HepG2 (cell line): ENCODE data around the gene MCEE. TPM values are rescaled to one million over a fixed set of nuclear protein-coding genes. Genes with fewer than 3 reads are reported as not detected.

Experiments used
- ATF7-NPFF ChIP-seq: sonication (generic); formaldehyde crosslinking; IDR thresholded peaks from 2 replicates; pipeline ENCODE4 v1.8.1; 2023; ENCODE audit warnings: mild to moderate bottlenecking, low read depth, missing genetic modification reagents, moderate library complexity
- BRF2 ChIP-seq: sonication (generic); formaldehyde crosslinking; IDR thresholded peaks from 2 replicates; pipeline ENCODE4 v1.8.1; 2022; ENCODE audit warnings: mild to moderate bottlenecking, missing genetic modification reagents
- CHD4 ChIP-seq: fragments of 200-600 bp; sonication (generic); IDR thresholded peaks from 2 replicates; pipeline ENCODE4 v1.7.0; 2017; ENCODE audit warnings: mild to moderate bottlenecking, low read length, borderline replicate concordance
- CSRNP1 ChIP-seq: sonication (generic); formaldehyde crosslinking; IDR thresholded peaks from 2 replicates; pipeline ENCODE4 v1.8.1; 2023; ENCODE audit warnings: mild to moderate bottlenecking, missing genetic modification reagents
- ESRRA ChIP-seq: sonication (generic); formaldehyde crosslinking; IDR thresholded peaks from 2 replicates; pipeline ENCODE4 v1.5.1; 2020; ENCODE audit warnings: mild to moderate bottlenecking, low read depth, missing genetic modification reagents
- HDAC2 ChIP-seq: sonication (generic); formaldehyde crosslinking; IDR thresholded peaks from 2 replicates; pipeline ENCODE4 v1.4.0; 2020; ENCODE audit warnings: missing genetic modification reagents
- MYNN ChIP-seq: sonication (generic); formaldehyde crosslinking; IDR thresholded peaks from 2 replicates; pipeline ENCODE4 v1.4.0; 2020; ENCODE audit warnings: mild to moderate bottlenecking, low read depth, missing genetic modification reagents
- NFE2L1 ChIP-seq: sonication (generic); formaldehyde crosslinking; IDR thresholded peaks from 2 replicates; pipeline ENCODE4 v1.4.0; 2020; ENCODE audit warnings: missing genetic modification reagents, mild to moderate bottlenecking, borderline replicate concordance
- NFKBIZ ChIP-seq: IDR thresholded peaks from 2 replicates; pipeline ENCODE4 v1.6.1; 2018; ENCODE audit warnings: missing genetic modification reagents, missing compliant biosample characterization
- SNAI1 ChIP-seq: sonication (generic); formaldehyde crosslinking; IDR thresholded peaks from 2 replicates; pipeline ENCODE4 v1.5.0; 2020; ENCODE audit warnings: mild to moderate bottlenecking, missing genetic modification reagents, borderline replicate concordance
- SNAPC2 ChIP-seq: sonication (generic); formaldehyde crosslinking; IDR thresholded peaks from 2 replicates; pipeline ENCODE4 v1.8.1; 2022; ENCODE audit warnings: mild to moderate bottlenecking, missing genetic modification reagents
- THYN1 ChIP-seq: sonication (generic); formaldehyde crosslinking; IDR thresholded peaks from 2 replicates; pipeline ENCODE4 v1.8.1; 2023; ENCODE audit warnings: low read depth, mild to moderate bottlenecking, moderate library complexity, missing genetic modification reagents, borderline replicate concordance
- ZBTB21 ChIP-seq: sonication (generic); formaldehyde crosslinking; IDR thresholded peaks from 2 replicates; pipeline ENCODE4 v1.4.0; 2020; ENCODE audit warnings: missing genetic modification reagents
- ZBTB44 ChIP-seq: sonication (generic); formaldehyde crosslinking; IDR thresholded peaks from 2 replicates; pipeline ENCODE4 v1.4.0; 2020; ENCODE audit warnings: missing genetic modification reagents
- ZC3H4 ChIP-seq: sonication (generic); formaldehyde crosslinking; IDR thresholded peaks from 2 replicates; pipeline ENCODE4 v1.4.0; 2020; ENCODE audit warnings: missing genetic modification reagents, borderline replicate concordance
- ZMYM2 ChIP-seq: sonication (generic); formaldehyde crosslinking; IDR thresholded peaks from 2 replicates; pipeline ENCODE4 v1.8.0; 2022; ENCODE audit warnings: mild to moderate bottlenecking, missing genetic modification reagents
- ZNF12 ChIP-seq: sonication (generic); formaldehyde crosslinking; IDR thresholded peaks from 2 replicates; pipeline ENCODE4 v1.5.0; 2020; ENCODE audit warnings: missing genetic modification reagents
- ZNF138 ChIP-seq: sonication (generic); formaldehyde crosslinking; IDR thresholded peaks from 2 replicates; pipeline ENCODE4 v1.5.0; 2020; ENCODE audit warnings: mild to moderate bottlenecking, low read depth, missing genetic modification reagents
- ZNF557 ChIP-seq: sonication (generic); formaldehyde crosslinking; IDR thresholded peaks from 2 replicates; pipeline ENCODE4 v1.4.0; 2020; ENCODE audit warnings: missing genetic modification reagents
- ZNF577 ChIP-seq: sonication (generic); formaldehyde crosslinking; IDR thresholded peaks from 2 replicates; pipeline ENCODE4 v1.4.0; 2020; ENCODE audit warnings: mild to moderate bottlenecking, low read depth, missing genetic modification reagents, borderline replicate concordance
- ZNF777 ChIP-seq: sonication (generic); formaldehyde crosslinking; IDR thresholded peaks from 2 replicates; pipeline ENCODE4 v1.4.0; 2020; ENCODE audit warnings: missing genetic modification reagents
- polyA plus RNA-seq, 8 experiments: library from polyadenylated mRNA; depleted of rRNA in 3 of 8; stranded (reverse) in 7 of 8; unstranded in 1 of 8; fragments of >200 nt; fragmentation: Illumina TruSeq in 4 of 8; extraction: Trizol in 4 of 8; gene quantifications; 2 replicates each; pipeline versions ENCODE4 v1.2.1 to v1.2.3, GENCODE V29; 2011 to 2016; ENCODE audit warnings: low read depth in 4 of 8, missing spikeins in 1 of 8, mixed read lengths in 1 of 8; ENCODE audit not compliant: insufficient read depth in 1 of 8
- total RNA-seq, 5 experiments: library from RNA; depleted of rRNA; stranded (reverse); fragments of >200 nt; fragmentation: Illumina TruSeq; extraction: Trizol; gene quantifications; 2 replicates each; pipeline ENCODE4 v1.2.3, GENCODE V29; 2016; ENCODE audit warnings: low read depth in 1 of 5

MCEE gene
- total and polyA plus RNA-seq, 2 of the 13 experiments (the other 11 are each of a cell fraction or from before 2014, with no cell fraction given) = 32.0 to 66.9 TPM

- 0 out of 2 replicates have a peak, but pooled peaks have one; percentile 9 for TF ChIP-seq ZBTB21 (CRISPR knock-in tag)
- 0 out of 2 replicates have a peak, but pooled peaks have one; percentile 0 for TF ChIP-seq ZNF138 (CRISPR knock-in tag)
- TF ChIP-seq HDAC2 (CRISPR knock-in tag) = 0 out of 2 replicates have a peak, but pooled peaks have one; percentile 9
- 0 out of 2 replicates have a peak, but pooled peaks have one; percentile 72 for TF ChIP-seq BRF2 (CRISPR knock-in tag)
- TF ChIP-seq NFE2L1 = 0 out of 2 replicates have a peak, but pooled peaks have one; percentile 54
- peak; percentile 13; the same call in 1 of the 2 replicates for TF ChIP-seq NFKBIZ
- peak; percentile 58; the same call in 1 of the 2 replicates for TF ChIP-seq CSRNP1 (CRISPR knock-in tag)
- peak; percentile 22; the same call in 1 of the 2 replicates for TF ChIP-seq MYNN
- TF ChIP-seq ZMYM2 = peak; percentile 44; the same call in 1 of the 2 replicates
- TF ChIP-seq ZNF777 (CRISPR knock-in tag) = no peak
- no peak; the same call in 1 of the 2 replicates for TF ChIP-seq ZBTB44 (CRISPR knock-in tag)
- TF ChIP-seq ZNF577 (CRISPR knock-in tag) = peak; percentile 70; the same call in 1 of the 2 replicates
- TF ChIP-seq ZNF557 (CRISPR knock-in tag) = peak; percentile 87; the same call in 1 of the 2 replicates
- peak; percentile 64; the same call in 1 of the 2 replicates for TF ChIP-seq ZNF12
- peak; percentile 47; the same call in 1 of the 2 replicates for TF ChIP-seq THYN1 (CRISPR knock-in tag)
- peak; percentile 84; the same call in 1 of the 2 replicates for TF ChIP-seq SNAPC2
- TF ChIP-seq ATF7-NPFF (CRISPR knock-in tag) = no peak
- TF ChIP-seq SNAI1 (CRISPR knock-in tag) = no peak
- TF ChIP-seq ZC3H4 (CRISPR knock-in tag) = peak; percentile 77; the same call in 1 of the 2 replicates
- peak; percentile 15; the same call in 1 of the 2 replicates for TF ChIP-seq ESRRA (CRISPR knock-in tag)
- no peak for TF ChIP-seq CHD4
Measured at GRCh38 chr2:71067567-71068217, 62.3 kb downstream of the MCEE start (continued).
